NCI-H2196 treated with DMSO at 0.1 percent for 48 hours (cell line): ENCODE measurements around the gene CHIC2.

Experiments
- DNase-seq: peaks from one replicate; lab custom pipeline; 2025; ENCODE audit not compliant: unreplicated experiment; lab: John Stamatoyannopoulos, UW

The CHIC2 gene

DNA sequence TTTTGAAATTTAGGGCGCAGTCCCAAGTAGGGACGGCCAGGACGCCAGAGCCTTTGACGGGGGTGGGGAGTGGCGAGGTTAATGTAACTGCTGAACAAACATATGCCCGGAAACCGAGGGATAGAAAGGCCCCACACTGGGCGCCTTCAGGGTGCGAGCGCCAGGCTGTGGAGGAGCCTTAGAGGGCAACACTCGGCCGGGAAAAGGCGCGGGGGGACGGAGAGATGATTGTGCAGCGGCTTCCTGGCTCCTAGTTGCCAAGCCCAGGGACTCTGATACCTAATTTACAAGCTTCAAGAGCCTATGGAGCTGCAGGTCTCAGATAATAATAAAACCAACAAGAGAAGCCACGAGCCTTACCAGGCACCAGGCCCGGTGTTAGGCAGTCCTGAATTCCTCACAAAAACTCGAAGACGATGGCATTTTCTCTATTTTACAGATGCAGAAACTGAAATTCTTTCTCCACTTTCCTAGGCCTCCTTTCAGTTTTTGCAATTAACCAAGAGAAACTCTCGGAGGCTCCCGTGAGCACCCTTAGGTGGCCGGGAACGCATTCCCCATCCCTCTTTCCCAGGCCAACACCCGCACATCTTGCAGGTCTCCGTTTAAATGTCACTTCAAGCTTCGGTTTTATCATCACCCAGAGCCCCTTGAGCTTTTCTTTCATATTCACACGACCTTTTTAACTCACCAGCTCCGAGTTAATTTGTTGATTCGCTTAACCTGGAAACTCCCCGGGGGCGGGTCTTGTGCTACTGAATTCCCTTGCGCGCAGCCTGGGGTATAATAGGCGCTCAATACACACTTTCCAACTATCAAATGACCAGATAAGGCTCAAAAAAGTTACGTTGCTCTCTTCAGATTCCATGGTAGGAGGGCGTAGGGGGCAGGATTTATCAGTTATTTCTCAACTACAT is 29.2 kb upstream of the CHIC2 start:
- DNase-seq: no peak

GRCh38 chr4:54092405-54093323 is 28.3 kb upstream of the CHIC2 start:
- no peak for DNase-seq

GRCh38 chr4:54091637-54092404 is 27.4 kb upstream of the CHIC2 start:
- peak; percentile 35 for DNase-seq

DNA sequence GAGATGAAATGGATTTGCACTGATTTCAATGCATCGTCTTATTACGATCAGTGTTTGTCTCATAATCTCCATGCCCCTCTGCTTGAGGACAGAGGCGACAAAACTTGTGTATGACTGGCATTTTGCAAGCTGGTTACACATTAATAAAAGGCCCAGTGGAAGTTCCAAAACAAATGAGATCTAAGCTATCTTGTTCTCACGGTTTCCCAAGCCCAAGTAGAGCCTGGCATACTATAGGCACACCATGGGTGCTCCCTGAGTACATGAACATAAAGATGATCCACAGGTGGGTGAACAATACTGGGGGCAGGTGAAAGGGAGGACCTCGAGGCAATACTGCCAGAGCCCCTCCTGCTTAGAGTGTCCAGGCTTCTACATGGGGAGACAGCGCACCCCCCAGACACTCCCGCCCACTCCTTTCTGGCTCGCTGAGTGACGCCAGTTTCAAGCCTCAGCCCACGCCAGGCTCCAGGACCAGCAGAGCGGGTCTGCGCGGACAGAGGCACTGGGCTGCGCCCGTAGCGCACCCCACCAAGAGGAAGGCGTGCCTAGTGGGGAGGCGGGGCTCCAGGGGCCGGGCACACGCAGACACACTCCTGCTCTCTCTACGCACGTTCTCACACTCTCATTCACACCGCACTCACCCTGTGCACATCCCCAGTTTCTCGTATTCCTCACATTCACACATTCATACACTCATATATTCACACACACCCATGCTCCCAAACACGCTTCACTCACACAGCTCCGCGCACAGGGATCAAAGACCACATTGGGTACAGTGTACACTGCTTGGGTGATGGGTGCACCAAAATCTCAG is 26.6 kb upstream of the CHIC2 start:
- DNase-seq: no peak

DNA sequence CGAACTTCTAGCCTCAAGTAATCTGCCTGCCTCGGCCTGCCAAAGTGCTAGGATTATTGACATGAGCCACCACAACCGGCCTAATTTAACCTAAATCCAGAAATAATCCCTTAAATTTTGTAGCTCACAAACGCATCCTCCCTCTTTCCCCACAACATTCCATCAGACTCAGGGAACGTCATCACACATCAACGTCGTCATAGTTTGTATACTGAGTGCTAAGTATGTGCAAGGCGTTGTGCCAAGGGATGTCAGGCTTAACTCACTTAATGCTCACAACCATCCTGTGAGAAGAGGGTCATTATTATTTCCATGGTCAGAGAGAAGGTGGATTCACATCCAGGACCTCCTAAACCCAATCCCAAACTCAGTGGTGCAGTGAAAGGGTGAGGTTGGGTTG is 26.0 kb upstream of the CHIC2 start:
- DNase-seq: no peak

DNA sequence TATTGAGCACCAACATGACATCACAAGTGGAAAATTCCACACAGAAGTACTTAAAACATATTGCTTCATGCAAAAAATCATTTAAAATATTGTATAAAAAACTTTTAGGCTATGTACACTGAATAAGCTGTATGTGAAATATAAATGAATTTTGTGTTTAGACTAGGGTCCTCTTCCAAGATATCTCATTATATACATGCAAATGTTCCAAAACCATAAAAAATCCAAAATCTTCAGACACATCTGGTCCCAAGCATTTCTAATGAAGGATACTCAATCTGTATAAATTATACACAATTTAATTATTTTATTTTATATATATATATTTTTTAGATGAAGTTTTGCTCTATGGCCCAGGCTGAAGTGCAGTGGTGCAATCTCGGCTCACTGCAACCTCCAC is 25.5 kb upstream of the CHIC2 start:
- DNase-seq: no peak

DNA sequence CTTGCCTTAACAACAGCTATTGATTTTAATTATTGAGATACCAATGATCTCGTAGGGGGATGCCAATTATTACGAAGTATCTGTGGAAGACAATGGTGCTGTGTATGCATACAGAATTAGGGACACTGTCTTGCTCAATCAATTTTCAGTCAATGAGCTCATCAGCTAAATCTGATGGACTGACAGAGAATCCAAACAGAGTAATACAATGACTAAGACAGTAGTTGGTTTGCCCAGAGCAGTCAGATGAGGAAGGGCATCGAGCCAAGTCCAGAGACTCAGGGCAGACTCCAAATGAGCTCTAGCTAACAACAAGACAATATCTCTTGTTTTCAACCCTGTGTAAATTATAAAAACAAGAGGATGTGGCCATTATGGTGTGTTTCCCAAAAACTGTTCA is 20.9 kb upstream of the CHIC2 start:
- no peak for DNase-seq

GRCh38 chr4:54082168-54082567 is 17.8 kb upstream of the CHIC2 start:
- no peak for DNase-seq

GRCh38 chr4:54077812-54078211 is 13.4 kb upstream of the CHIC2 start:
- DNase-seq: no peak

DNA sequence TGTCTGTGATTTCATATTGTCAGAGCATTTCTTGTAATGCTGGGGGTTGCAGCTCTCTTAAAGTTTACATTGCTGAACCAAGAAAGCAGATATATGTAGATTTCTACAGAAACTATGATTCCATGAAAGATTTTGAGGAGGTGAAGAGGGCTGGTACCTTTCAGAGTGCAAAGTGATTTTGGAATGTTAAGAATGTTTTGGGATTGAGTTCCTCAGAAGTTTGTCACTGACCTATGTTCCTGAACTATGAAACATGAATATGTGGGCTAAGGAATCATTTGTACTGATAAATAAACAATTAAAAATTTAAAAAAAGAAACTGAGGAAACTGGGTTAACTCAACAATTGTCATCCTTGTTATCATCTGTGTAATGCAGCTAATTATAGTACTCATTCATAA is 12.3 kb upstream of the CHIC2 start:
- no peak for DNase-seq

DNA sequence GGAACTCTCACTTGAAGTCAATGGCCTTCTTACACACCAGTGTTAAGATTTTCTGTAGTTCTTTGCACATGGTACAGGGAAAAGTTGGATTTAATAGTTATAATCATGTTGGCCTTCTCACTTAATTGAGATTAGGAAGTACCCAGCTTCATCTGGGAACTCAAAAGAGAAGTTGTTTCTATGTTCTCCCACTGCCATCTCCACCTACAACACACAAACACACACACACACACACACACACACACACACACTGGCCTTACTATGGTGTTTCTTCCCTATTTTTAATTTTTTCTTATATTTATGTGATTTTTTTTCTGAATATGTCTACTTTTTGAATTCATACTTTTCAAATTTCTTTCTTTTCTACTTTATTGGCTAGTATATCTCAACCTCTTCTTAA is 10.0 kb upstream of the CHIC2 start:
- DNase-seq: no peak

GRCh38 chr4:54073271-54073880 is 9.0 kb upstream of the CHIC2 start:
- DNase-seq: no peak

GRCh38 chr4:54067166-54067565 is 2.8 kb upstream of the CHIC2 start:
- no peak for DNase-seq

DNA sequence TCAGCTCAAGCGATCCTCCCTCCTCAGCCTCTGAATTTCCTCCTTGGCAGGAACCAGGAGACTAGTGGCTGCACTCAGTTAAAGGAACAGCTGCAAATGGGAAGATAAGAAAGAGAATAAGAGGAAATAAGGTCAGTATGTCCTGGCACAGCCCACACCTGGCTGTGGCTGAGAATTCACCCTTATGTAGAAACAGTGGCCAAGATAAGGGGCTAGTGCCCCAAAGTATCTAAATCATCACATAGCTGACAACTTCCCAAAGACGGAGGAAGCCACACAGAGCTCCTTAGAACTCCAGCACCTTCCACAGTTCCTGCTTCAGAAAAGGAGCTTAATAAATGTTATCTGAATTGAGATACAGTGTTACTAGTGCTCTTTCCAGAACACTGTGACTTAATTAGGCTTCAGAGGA is 2.3 kb upstream of the CHIC2 start:
- DNase-seq: no peak

GRCh38 chr4:54066088-54066415 is 1.6 kb upstream of the CHIC2 start:
- no peak for DNase-seq

- DNase-seq: no peak
Observed at GRCh38 chr4:54065282-54066087, 1.1 kb upstream of the CHIC2 start.

- no peak for DNase-seq
Observed at GRCh38 chr4:54063737-54064316, 578 bp downstream of the CHIC2 start.

DNA sequence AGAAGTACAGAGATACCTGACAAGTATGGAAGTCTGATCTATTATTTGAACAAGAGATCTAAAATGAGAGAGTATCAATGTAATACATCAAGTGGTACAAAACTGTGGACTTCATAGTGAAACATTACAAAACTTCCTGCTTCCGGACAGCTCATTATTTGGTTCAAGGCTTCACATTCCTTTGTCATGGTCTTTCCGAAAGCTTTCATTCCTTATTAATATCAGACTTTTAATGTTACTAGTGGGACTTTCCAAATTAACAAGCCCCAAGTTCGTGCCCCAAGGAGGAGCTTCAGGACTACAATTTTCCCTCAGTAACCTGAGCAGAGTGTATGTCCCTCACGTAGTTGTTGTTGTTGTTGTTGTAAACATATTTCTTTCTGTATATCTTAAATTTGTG is 1.2 kb downstream of the CHIC2 start:
- no peak for DNase-seq

GRCh38 chr4:54062392-54062791 is 2.0 kb downstream of the CHIC2 start:
- no peak for DNase-seq
